Ascending aorta (tissue), 2 donors: Measurements from ENCODE around the gene NPAS3. TPM values are rescaled to one million over a fixed set of nuclear protein-coding genes. Genes with fewer than 3 reads are reported as not detected.

ENCODE experiments used
- DNase-seq, 2 donors: peaks; one replicate each; pipeline ENCODE4 v3.0.0-alpha.2; 2019; ENCODE audit warnings: low spot score in 2 of 2
- H3K27ac ChIP-seq, 2 donors: fragments of 200-600 bp; sonication (generic); one replicate each; pipeline ENCODE4 v1.5.1; 2016 to 2017; ENCODE audit warnings: mild to moderate bottlenecking in 1 of 2
- H3K27me3 ChIP-seq: fragments of 200-600 bp; sonication (generic); one replicate; pipeline ENCODE4 v1.5.1; 2017
- H3K36me3 ChIP-seq, 2 donors: fragments of 200-600 bp; sonication (generic); one replicate each; pipeline ENCODE4 v1.5.1; 2016
- H3K4me1 ChIP-seq, 2 donors: fragments of 200-600 bp; sonication (generic); one replicate each; pipeline ENCODE4 v1.5.1; 2016 to 2017; ENCODE audit warnings: mild to moderate bottlenecking in 1 of 2
- H3K4me3 ChIP-seq, 2 donors: fragments of 200-600 bp; sonication (generic); one replicate each; pipeline ENCODE4 v1.5.1; 2016 to 2017; ENCODE audit warnings: mild to moderate bottlenecking in 1 of 2
- H3K9me3 ChIP-seq, 2 donors: fragments of 200-600 bp; sonication (generic); one replicate each; pipeline ENCODE4 v1.5.1; 2016
- intact Hi-C: fragments of 100-400 bp; cut with DNase I; formaldehyde crosslinking; loops from one replicate; pipeline ENCODE4 v1.15.1; 2023
- total RNA-seq: library from RNA; depleted of rRNA; stranded (reverse); fragments of >200 nt; gene quantifications from one replicate; pipeline ENCODE4 v1.1.0, GENCODE V29; 2016
- TF ChIP-seq, protein P1 (sequence below), 3 experiments: fragments of 200-600 bp in 2 of 3; fragments of 450-650 bp in 1 of 3; sonication (generic) in 2 of 3; IDR thresholded peaks; one replicate each; pipeline ENCODE4 v1.5.1; 2016 to 2019; ENCODE audit warnings: antibody characterized with exemption in 3 of 3, mild to moderate bottlenecking in 1 of 3, moderate library complexity in 1 of 3

The NPAS3 gene
- total RNA-seq, 1 donor from 2014 or later = not detected

DNA sequence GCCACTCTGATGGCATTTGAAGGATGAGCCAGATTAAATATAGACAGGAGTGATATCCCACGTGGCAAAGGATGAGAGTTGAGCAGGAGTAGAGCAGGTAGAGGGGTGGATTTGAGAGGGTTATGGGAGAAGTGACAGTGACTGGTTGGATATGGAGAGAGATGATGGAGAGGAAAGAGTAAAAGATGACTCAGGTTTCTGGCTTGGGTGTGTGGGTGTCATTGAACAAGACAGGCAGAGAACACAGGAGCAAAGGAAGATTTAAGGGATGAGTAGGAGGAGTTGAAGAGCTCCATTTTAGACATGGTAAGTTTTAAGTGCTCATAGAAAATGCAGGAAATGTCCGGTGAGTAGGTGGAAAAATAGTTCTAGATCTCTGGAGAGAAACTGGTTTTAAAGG, 875.3 kb downstream of the NPAS3 start:
- H3K27me3 ChIP-seq = no peaks in the 10 kb centered on the region
- TF ChIP-seq, protein P1, sequence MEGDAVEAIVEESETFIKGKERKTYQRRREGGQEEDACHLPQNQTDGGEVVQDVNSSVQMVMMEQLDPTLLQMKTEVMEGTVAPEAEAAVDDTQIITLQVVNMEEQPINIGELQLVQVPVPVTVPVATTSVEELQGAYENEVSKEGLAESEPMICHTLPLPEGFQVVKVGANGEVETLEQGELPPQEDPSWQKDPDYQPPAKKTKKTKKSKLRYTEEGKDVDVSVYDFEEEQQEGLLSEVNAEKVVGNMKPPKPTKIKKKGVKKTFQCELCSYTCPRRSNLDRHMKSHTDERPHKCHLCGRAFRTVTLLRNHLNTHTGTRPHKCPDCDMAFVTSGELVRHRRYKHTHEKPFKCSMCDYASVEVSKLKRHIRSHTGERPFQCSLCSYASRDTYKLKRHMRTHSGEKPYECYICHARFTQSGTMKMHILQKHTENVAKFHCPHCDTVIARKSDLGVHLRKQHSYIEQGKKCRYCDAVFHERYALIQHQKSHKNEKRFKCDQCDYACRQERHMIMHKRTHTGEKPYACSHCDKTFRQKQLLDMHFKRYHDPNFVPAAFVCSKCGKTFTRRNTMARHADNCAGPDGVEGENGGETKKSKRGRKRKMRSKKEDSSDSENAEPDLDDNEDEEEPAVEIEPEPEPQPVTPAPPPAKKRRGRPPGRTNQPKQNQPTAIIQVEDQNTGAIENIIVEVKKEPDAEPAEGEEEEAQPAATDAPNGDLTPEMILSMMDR (IDR thresholded peaks at IDR 0.05) = no peak
- no peaks in the 10 kb centered on the region for H3K4me1 ChIP-seq
- no peak for DNase-seq
- no peaks in the 10 kb centered on the region for H3K36me3 ChIP-seq
- H3K9me3 ChIP-seq = no peaks in the 10 kb centered on the region
- intact Hi-C loops = no loop called here
- no peak overlapping the region for H3K27ac ChIP-seq
- H3K4me3 ChIP-seq = no peak overlapping the region

DNA sequence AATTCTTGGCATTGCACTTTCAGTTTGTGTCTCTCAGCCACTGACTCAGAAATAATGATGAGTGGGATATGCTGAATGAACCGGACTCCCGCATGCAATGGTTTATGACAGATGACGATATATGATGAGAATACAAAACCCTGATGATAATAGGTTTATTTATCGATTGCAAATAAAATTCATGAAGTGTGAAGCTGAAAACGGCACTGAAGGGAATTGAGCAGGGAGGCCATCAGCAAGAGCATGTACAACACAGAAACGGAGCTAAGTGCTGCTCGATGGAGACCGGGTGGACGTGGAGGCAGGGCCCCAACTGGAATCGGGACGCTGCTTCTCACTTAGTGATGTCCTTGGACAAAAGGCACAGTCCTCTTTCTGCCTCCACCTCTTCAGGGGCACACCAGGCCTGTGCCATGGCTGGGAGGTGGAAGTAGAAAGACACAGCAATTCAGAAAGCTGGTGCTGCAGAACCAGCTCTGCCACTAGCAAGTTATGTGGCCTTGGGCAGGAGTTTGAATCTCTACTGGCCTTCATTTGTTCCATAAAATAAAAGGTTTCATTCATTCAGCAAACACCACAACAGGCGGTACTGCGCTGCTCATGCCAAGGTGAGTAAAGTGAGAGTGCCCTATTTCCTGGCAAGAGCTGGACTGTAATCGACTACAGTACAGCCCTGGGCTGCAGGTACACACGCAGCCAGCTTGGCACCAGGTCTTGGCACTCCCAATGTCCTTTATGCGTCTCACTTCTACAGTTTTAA, 895.2 kb downstream of the NPAS3 start:
- H3K27ac ChIP-seq = no peak overlapping the region
- H3K4me1 ChIP-seq = no peaks in the 10 kb centered on the region
- no peaks in the 10 kb centered on the region for H3K36me3 ChIP-seq
- H3K27me3 ChIP-seq = no peaks in the 10 kb centered on the region
- TF ChIP-seq, protein P1 (IDR thresholded peaks at IDR 0.05) = no peak
- H3K4me3 ChIP-seq = no peak overlapping the region
- no peaks in the 10 kb centered on the region for H3K9me3 ChIP-seq
- no peak for DNase-seq
- intact Hi-C loops = loop anchor here (10.0 kb wide), 1 partner anchor 471 kb away; no protein-coding TSS in a partner anchor

- Histone ChIP-seq H3K9me3 (no peaks in the 10 kb centered on the region), H3K27me3 (no peaks in the 10 kb centered on the region), H3K4me3 (no peak overlapping the region), H3K4me1 (peaks cover 0 to under 1% of the 10 kb centered on the region in 2 donors), H3K27ac (no peak overlapping the region), H3K36me3 (no peaks in the 10 kb centered on the region)
- no peak for DNase-seq
- TF ChIP-seq, protein P1 (IDR thresholded peaks at IDR 0.05) = no peak
- intact Hi-C loops = loop anchor here (10.0 kb wide), 1 partner anchor 470 kb away; no protein-coding TSS in a partner anchor
Observed at GRCh38 chr14:33834466-33835260, 896.0 kb downstream of the NPAS3 start.

DNA sequence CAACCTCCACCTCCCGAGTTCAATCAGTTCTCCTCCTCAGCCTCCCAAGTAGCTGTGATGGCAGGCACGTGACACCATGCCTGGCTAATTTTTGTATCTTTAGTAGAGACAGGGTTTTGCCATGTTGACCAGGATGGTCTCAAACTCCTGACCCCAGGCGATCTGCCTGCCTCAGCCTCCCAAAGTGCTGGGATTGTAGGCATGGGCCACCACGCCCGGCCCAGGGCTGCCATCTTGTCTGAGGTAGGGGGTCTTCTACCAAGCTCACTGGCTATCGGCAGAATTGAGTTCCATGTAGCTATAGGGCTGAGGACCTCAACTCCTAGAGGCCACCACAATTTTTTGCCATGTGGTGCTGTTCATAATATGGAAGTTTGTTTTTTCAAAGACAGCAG, 896.6 kb downstream of the NPAS3 start:
- H3K27ac ChIP-seq = no peak overlapping the region
- peaks cover 0 to 4% of the 10 kb centered on the region in 2 donors for H3K4me1 ChIP-seq
- intact Hi-C loops = loop anchor here (10.0 kb wide), 1 partner anchor 470 kb away; no protein-coding TSS in a partner anchor
- H3K27me3 ChIP-seq = no peaks in the 10 kb centered on the region
- TF ChIP-seq, protein P1 (IDR thresholded peaks at IDR 0.05) = no peak
- no peak overlapping the region for H3K4me3 ChIP-seq
- no peaks in the 10 kb centered on the region for H3K9me3 ChIP-seq
- no peak for DNase-seq
- no peaks in the 10 kb centered on the region for H3K36me3 ChIP-seq

GRCh38 chr14:33835677-33836076, 897.0 kb downstream of the NPAS3 start:
- Histone ChIP-seq H3K4me3 (no peak overlapping the region), H3K9me3 (no peaks in the 10 kb centered on the region), H3K36me3 (no peaks in the 10 kb centered on the region), H3K4me1 (peaks cover 0 to 4% of the 10 kb centered on the region in 2 donors), H3K27me3 (no peaks in the 10 kb centered on the region), H3K27ac (no peak overlapping the region)
- DNase-seq = no peak
- intact Hi-C loops = loop anchor here (10.0 kb wide), 1 partner anchor 469 kb away; no protein-coding TSS in a partner anchor
- TF ChIP-seq, protein P1 (IDR thresholded peaks at IDR 0.05) = no peak
